ENCODE data around the gene ITIH1.
A peak's percentile ranks its signal among the peaks of the same experiment; 100 is the strongest.

Gene ITIH1

DNA sequence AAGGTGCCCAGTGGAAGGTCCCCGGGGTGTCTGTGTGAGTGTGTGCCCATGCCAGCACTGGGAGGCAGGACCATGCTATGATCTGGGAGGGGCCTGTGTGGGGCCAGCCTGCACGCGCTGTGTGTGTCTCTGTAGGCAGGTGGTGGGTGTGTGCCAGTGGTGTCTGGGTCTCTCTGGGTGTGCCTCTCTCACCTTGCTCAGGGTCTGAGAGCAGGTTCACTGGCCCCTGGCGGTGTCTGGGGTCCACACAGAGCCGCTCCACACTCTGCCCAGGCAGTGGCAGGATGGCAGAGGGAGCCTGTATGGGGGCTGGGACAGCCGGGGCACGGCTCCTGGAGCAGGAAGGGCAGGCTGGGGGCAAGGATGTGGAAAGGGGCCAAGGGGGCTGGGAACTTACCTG lies 40.5 kb downstream of the ITIH1 start:
- no peak for DNase-seq

DNA sequence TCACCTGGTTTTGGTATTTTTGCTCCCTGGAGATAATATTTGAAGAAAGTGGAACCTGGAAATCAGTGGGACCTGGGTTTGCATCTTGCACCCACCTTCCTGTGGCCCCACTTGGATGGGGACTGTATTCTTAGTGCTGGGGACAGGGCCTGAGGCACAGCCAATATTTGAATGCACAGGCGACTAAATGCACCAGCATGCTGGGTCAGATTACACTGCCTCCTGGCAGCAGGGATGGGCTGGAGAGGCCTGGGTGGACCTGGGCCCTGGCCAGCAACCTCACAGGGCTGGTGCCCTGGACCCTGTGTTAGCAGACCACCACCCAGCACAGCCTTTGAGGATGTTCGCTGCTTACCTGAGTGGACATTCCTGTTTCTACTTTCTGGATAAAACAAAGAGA lies 42.5 kb downstream of the ITIH1 start:
- DNase-seq, result no peak

DNA sequence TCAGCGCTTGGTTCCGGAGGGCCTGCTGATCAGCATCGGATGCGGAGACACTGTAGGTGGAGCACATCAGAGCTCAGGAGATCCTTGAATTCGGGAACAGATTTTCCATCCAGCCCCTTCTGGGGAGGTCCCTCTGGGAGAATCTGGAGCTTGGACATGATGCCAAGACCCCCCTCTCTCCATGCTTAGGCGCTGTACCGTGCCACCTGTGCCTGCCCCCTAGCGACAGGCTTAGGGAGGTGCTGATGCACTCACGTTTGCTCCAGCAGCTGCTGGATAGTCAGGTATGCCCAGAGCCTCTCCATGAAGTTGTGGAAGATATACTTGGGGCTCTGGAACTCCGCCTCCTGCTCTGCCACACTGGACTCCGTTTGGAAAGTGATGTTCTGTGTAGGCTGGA lies 43.3 kb downstream of the ITIH1 start:
- DNase-seq, result peak; percentile 42

DNA sequence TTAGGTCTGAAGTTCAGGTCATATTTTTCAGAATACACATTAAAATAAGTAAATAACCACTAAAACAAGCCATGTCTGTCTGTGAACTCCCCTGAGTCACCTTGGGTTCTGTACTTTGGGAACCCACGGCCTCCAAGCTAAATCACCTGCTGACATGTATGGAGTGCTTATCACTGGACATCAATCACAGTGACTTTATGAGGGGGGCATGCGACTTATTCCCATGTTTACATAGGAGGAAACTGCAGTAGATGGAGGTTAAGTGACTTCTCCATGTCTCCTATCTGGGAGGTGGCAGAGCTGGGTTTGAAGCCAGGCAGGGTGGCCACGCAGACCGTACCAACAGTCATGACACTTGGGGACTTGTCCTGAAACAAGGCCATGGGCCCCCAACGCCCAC lies 45.0 kb downstream of the ITIH1 start:
- no peak for DNase-seq

DNA sequence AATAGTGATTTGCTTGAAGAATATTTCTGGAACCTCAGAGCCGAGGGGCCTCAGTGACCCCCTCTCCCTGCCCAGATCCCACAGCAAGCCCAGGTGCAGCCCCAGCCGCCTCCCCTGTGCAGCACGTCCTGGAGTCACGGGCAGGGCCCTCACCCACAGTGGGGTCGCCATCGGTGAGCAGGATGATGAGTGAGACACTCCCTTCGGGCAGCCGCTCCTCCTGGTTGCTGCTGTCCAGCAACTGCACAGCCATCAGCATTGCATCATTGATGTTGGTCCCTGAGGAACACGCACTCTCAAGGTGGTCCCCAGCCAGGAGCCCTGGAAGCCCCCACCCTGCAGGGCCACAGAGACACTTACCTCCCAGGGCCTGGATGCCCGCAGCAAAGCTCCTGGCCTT lies 46.6 kb downstream of the ITIH1 start:
- DNase-seq, result no peak

DNA sequence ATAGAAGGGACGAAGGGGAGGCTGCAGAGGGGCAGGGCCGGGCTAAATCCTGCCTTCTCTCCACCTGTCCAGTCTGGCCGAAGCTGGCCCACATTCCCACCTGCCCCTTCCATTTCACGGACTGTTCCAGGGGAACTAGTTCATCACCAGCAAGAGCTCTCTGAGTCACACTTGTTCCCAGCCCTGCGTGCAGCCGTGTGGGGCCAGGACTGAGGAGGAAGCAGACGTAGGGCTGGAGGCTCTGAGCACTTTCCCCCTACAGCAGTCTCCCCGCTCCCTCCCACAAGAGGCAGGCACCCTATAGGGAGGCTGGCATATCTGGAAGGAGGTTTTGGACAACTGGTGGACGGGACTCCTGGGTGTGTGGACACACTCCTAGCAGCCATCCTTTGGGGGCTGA lies 50.0 kb downstream of the ITIH1 start:
- DNase-seq, result peak; percentile 42

DNA sequence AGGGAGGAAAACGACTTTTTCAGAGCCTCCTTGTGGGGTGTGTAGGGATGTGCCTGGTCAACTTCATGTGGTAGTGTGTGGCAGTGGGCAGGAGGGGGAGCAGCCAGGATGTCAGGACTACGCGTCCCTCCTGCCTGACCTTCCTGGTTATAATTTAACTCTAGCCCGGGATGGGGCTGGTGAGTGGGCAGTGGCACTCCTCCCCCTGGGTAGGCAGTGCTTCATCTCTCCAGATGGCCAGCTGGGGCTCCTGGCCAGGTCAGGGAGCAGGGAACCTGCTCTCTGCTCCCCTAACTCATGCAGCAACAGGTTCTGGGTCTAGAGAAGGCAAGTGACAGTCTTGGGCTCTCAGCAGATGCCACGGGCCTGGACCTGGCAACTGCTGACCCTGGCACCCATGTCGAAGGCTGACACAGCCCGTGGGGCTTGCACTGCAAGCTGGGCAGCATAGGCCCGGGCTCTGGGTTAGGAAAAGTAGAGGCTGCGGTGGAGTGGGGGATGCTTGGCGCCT lies 50.5 kb downstream of the ITIH1 start:
- peak; percentile 60 for DNase-seq

DNA sequence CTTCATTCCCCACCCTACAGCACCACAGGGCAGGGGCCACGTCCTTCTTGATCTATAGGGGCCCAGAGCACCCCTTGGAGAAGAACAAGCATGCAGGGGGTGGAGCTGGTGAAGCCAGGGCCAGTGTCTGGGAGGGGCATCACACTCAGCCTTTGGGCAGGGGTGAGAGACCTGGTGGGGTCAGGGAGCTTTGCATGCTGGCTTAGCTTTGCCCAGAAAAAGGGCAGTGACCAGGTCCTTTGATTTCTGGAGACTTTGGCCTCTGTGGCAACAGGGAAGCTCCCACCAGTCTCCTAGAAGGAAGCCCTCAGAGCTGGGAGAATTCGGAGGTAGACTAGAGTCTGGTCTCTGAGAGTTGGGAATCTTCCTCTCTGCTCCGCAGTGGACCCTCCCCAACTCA lies 52.1 kb downstream of the ITIH1 start:
- no peak for DNase-seq

DNA sequence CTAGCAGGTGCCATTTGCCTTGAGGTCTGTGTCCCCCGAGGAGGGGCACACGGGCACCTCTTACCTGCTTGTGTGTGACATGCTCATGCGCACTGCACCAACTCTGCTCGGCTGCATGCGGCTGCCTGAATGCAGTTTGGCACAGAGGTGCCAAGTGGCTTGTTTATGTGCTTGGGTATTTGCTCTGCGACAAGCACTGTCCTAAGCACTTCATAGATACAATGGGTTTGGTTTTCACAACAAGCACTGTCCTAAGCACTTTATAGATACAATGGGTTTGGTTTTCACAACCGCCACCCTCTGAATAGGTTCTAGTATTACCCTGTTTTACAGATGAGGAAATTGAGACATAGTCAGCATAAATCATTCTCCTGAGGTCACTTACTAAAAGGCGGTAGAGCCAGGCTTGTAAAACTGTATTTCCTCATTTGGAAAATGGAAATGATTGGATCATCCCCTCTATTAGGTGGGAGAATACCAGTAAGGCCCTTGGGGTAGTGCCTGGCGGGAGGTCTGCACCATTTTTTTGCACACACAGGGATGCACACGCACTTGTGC lies 52.6 kb downstream of the ITIH1 start:
- no peak for DNase-seq

DNA sequence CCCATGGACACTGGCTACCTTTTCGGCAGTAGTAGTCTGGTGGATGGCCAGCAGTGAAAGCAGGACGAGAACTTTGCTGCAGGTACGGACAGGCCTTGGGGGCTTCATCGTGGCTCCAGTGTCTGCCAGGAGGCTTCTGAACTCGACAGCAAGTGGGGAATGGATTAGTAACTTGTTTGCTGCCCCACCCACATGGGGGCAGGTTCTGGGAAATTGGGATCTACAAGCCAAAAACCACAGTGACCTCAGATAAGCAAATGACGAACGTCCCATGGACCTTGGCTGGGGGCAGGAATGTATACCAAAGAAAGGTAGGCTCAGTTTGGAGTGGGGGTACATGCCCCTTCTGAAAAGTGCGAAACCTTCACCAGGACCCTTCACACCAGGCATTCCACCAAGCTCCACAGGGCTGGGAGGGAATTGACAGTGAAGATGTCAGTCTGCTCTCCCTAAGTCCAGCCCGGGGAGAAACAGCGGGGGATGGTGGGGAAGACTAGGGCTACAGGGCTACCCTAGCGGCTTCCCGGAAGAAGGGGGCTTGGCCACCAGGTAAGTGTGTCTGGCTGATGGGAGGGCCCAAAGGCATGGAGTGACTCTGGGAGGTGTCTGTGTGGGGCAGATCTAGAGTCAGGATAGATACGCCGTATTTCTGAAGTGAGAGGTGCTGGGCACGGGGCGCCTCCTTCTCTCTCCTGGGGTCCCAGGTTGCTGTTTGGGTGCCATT lies 53.3 kb downstream of the ITIH1 start, which contains the start of gene ITIH4:
Gene ITIH4, minus strand, starts transcription at position 138 of the 724 bp plus-strand sequence. Its CDS starts 30 bp downstream, at position 108.
- no peak for DNase-seq

DNA sequence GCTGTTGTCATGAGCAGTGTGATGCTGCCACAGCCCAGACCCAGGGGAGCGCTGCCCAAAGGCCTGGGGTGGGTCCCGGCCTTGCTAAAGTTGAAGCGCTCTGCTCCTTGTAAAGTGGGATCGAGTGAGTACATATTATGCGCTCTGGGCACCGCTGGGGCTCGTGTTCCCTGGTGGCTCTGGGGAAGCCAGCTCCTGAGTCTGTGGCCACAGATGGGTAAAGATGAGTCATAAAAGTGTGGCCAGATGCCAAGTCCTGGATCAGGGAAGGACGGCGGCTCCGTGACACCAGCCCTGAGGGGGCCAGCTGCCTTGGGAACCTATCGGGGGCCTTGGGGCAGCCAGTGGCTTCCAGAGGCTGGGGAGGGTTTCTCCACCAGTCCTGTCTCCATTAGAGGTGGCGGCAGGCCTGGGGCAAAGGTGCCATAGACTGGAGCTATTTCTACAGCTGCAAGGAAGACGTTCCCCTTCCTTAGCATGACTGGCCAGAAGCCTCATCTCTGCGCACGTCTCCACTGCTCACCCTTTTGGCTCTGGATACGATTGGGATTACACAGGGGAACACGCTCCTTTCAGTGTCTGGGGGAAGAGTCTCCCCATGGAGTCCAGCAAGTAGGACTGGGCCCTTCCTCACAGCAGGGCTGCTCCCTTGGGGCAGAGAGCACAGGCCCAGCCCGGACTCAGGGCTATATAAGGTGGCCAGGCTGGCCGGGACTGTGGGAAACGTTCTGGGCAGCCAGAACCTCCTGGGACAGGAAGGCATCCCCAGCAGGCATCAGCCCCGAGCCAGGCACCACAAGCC lies 54.3 kb downstream of the ITIH1 start:
- peak; percentile 77 for DNase-seq

DNA sequence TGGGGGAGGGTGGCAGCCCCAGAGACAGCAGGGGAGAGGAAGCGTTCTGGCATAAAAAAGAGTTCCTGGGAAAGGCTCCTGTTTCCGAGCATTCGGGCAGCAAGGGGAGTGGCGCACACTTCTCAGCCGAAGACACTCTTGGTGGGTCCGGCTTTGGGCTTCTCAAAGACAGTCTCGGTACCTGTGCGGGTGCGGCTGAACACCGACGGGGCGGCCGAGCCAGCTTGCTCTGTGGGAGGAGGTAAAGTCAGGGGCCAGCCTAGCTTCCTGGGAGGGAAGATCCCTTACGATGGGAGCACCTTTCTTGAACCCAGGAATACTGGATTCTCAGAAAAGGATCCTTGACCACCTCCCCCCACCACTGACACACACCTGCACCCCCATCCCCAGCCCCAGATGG lies 55.8 kb downstream of the ITIH1 start:
- DNase-seq, result no peak

DNA sequence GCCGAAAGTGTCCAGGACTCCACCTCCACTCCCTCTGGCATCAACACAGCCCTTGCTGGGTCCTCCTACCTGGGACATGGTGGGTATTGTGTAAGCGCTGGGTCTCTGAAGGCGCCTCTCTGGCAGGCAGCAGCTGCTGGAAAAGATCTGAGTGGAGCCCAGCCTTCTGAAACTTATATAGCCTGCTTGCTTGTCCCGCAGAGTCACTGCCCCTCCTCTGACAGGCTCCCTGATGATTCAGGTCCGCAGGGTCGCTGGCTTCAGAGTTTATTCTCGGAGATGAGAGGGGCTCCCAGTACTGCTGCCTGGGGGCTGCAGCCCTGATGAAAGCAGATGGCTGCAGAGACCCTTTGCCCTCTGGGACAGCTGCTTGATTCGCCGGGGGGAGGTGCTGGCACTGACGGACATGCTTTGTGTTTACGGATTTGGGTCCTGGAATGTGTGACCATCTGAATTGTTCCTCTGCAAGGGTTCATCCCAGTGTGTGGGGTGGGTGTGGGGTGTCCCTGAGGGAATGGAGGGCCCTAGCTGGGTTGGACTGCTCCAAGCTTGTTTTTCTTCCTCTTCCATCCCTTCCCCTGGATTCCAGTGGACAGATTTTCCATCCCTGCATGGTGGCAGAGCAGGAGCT lies 57.6 kb downstream of the ITIH1 start, which contains the start of gene MUSTN1:
Gene MUSTN1, minus strand, starts transcription at position 149 of the 631 bp plus-strand sequence. Its CDS starts 71 bp downstream, at position 78.
- no peak for DNase-seq

DNA sequence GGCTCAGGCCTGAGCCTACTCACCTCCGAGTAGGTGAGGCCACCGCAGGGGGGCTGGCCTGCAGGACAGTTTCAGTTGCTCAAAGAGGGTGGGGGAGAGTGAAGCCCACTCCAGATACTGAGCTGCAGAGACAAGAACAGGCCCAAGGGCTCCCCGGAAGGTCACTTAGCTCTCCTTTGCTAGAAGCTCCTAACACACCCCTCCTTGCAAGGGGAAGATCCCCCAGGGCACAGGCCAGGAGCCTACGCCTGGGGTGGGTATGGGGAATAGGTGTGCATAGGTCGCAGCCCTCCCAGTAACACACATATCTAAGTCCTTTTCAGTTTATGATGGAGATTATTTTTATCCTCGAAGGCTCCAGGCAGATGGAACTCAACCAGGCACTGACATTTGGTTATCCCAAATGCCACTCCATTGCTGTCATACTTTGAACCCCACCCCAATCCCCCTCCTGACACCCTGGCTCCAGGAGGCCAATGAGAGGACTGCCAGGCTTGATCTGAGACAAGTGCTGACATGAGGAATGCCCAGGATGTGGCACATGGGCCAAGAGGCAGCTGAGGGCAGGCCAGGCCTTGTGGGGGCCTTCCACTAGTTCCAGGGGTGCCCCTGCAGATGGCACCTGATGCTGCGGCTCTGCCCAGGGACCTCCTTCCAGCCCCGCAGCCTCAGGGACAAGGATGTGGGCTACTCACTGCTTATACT lies 58.5 kb downstream of the ITIH1 start:
- no peak for DNase-seq

DNA sequence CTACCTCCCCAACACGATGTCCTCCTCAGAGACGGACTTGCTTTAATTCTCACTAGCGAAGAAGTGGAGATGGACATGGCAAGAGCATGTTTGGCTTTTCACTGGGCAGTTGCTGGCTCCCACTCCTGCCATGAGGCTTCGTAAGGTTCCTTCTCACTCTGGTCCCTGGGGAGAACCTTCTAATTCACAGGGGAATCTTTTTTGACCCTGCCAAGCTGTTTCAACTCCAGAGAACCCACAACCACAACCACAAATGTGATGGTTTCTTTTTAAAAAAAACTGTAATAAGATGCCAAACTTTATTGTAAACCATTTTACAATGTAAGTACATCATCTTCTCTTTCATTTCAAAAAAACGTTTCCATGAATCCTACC lies 59.1 kb downstream of the ITIH1 start:
- no peak for DNase-seq

DNA sequence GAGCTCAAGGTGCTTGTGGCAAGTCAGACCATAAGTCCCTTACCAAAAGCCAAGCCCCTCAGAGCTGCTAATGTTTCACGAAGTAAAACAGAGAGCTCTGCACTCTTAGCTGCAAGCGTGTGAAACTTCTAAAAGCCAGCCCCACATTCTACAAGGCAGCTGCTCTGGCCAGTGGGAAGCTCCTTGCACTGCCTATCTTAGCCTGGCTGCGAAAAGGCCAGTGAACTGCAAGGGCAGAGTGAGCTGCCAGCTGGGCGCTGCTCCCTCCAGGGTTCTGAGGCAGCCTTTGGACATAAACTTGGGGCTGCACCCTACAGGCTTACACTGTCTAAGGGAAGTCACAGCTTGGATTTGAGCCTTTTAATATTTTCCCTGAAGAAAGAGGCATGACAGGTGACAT lies 59.6 kb downstream of the ITIH1 start:
- DNase-seq, result no peak

DNA sequence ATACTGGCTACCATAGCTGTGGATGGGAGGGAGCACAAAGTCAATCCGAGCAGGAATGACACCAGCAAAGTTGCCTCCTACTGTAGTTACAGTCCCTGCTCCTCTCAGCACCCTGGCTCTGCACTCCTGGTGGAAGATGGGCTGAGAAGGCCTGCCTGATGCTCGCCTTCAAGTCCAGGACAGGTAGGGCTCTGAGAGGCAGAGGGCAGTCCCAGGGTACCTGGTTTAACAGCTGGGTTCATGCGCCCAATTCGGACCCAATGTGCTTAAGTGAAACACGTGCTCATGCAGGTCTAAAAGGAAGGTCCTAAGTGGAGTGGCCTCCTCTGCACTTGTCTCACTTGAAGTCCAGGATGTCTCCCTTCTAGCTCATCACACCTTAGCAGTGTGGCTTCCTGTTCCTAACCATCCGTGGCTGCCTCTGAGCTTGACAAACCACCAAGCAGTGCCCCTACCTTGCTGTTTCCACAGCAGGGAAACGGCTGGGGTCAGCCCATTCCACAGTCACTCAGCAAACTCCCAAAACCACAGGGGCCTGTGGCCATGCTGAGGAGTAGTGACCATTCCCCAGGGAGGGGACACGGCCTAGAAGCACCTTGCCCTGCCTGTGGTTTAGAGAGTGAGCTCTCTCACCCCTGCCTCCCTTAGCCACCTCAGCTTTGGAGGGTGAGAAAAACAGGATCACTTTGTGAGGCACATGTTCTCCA lies 61.3 kb downstream of the ITIH1 start:
- DNase-seq, result no peak

DNA sequence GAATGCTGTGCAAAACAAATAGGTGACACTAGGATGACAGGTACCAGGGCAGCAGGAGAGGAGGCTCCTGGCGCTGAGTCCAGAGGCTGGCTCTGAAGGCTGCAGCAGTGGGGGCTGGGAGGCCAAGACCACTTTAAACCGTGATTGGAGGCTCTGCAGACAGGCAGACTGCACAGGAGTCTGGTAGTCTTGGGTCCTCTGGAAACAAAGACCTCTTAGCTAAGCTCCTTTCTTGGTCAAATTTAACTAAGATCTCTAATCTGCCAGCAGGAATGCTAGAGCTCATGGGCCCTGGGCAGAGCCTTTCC lies 61.8 kb downstream of the ITIH1 start:
- DNase-seq, result no peak

DNA sequence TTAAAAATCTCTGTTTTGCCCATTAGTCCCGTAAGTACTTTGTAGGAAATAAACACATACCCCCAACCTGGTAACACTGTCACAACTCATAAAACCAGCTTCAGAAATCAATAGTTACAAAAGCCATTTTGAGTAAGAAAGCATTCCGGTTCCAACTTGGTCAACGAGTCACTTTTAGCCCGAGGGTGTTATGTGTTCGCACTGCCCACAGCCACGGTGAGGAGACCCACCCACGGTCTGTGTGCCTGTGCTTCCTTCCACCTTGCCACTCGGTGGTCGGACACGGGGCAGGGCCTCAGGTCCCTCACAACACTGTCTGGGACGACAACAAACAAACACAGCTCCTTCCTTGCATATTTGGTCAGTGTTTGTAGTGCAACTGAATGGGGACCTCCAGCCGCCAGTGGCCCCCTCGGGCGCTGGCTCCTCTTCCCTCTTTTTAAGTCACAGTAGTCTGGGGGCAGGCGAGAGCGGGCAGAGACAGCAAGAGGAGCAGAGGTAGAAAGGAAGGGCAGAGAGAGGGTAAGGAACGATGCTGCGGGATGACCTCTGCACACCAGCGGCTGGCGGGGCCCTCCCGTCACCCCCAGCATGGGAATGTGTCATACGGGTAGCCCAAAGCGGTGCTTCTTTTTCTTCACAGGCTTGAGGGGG lies 62.6 kb downstream of the ITIH1 start:
- DNase-seq, result no peak

DNA sequence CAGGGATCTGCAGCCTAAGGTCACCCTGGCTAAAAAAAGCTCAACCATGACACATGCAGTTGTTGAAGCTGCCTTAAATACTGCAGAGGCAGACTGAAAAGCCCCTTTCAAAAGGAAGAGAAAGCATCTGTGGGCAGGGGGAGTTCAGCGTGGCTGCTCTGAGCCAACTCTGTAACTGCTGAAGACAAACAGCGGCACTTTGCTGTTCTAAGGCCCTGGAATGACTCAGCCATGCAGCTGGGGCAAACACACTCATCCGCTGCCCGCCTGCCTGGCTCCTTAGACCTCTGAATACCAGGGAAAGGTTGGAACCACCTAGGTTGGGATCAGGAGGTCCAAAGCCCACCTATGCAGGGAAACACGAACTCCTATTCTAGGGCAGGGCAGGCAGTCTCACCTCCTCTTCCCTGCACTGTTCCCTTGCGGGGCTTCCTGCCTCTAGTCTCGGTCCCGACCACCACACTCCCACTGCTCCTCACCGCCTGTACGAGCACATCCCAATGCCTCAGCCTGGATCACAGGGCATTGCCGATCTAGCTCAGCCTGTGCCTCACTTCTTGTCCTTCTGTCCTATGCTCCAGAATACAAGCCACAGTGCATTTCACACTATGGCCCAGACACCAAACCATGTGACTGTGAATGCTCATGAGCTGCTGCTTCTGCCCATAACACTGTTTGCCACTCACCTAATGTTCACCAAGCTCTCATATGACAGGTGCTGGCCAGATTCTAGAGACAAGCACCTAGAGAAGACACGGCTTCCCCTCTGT lies 64.0 kb downstream of the ITIH1 start:
- DNase-seq, result no peak
